Skin of body (tissue), 2 donors: ENCODE results near the gene CDKAL1. TPM values are rescaled to one million over a fixed set of nuclear protein-coding genes. Genes with fewer than 3 reads are reported as not detected.

Experiments used
- DNase-seq: peaks from one replicate; lab custom pipeline; 2025; lab: John Stamatoyannopoulos, UW
- total RNA-seq: library from RNA; depleted of rRNA; stranded (reverse); fragments of >200 nt; gene quantifications from one replicate; pipeline ENCODE4 v1.2.3, GENCODE V29; 2014

Gene CDKAL1
- total RNA-seq, 1 donor from 2014 or later: 38.4 TPM

- DNase-seq: peak; percentile 67
Measured at GRCh38 chr6:21132856-21133838, 598.9 kb downstream of the CDKAL1 start.

DNA sequence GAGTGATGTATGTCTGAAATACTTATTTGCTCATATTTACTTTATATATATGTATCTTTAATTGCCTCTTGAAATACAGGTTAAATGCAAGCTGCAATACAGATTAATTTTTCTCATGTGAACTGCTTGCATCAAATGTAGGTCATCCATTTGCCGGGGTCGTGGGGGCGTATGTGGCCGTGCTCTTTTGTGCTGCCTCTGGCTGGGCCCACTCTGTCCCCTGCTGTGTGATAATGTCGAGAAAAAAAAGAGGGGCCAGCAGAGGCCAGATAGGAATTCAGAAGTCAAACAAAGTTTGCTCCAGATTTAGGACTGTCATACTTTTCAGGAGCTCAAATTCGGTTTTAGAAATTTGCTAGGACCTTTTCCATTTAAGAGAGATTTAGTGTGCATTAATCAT, 599.6 kb downstream of the CDKAL1 start:
- DNase-seq: no peak

GRCh38 chr6:21134356-21134755, 600.1 kb downstream of the CDKAL1 start:
- peak; percentile 65 for DNase-seq

DNA sequence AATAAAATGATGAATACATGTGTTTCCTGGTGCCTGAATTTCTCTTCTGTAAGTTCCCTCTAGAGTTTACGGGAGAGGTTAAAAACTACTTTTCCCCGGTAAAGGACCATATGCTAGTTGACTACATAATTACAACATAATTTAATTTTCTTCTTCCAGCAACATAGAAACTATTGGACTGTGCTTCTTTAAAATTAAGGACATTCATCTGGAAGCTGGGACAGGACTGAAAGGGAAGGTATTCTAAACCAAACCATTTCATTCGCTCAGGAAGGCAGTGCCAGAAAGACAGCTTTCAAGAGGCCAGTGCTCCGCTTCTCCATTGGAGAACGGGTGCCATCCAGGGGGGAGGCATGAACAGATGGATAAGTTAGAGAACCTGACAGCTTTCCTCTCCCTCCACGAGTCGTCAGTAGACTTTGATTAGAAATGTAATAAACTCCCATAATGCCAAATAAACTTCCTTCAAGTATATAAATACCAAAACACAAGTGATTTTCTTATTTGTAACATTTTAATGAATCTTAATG, 601.3 kb downstream of the CDKAL1 start:
- no peak for DNase-seq

DNA sequence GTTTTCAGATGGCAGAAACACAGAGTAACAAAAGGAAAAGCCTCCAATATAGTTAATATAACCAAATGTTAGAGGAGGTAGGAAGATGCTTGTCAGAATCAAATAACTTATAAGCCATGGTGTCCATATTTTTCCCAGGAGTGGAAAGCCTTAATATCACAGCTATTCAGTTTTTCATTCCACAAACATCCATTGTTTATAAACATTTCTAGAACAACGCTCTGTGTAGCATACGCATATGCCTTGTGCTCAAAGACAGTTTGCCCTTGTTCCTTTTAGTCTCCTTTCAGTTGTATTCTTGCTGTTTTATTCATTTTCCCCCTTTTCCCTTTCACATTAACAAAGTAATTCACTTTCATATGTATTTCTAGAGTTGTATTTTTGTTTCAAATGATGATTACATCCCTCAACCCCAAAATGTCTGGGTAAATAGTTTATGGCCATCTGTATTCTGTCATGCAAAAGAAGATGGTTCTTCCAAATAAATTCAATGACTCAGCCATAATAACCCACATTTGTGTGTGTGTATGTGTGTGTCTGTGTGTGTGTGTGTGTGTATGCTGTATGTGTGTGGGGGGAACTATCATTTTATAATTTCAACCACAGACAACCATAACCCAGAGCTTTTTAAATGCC, 603.6 kb downstream of the CDKAL1 start:
- peak; percentile 41 for DNase-seq

- peak; percentile 41 for DNase-seq
Measured at GRCh38 chr6:21138336-21139069, 604.2 kb downstream of the CDKAL1 start.

GRCh38 chr6:21140966-21141365, 606.7 kb downstream of the CDKAL1 start:
- DNase-seq: no peak

- no peak for DNase-seq
Measured at GRCh38 chr6:21141616-21142303, 607.5 kb downstream of the CDKAL1 start.

GRCh38 chr6:21142741-21143140, 608.5 kb downstream of the CDKAL1 start:
- DNase-seq: no peak

GRCh38 chr6:21143645-21144044, 609.4 kb downstream of the CDKAL1 start:
- DNase-seq: no peak

DNA sequence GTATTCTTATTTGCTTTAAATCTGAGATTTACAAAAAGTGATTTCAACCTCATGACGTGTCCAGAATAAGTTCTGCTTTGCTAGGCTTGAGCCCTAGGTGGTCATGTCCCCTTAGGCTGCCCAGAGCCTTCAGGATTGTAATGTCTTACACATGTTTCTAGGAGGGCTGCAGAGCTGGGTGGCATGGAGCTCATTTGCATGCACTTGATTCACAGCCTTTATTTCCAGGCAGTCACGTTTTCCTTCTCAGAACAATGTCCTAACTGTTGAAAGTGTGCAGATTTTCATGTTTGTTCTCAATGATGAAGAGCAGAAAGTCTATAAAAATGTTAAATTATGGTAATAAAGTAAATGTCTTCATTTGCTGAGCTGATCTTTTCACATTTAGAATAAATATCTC, 610.7 kb downstream of the CDKAL1 start:
- DNase-seq: no peak

GRCh38 chr6:21147995-21148394, 613.7 kb downstream of the CDKAL1 start:
- no peak for DNase-seq

- DNase-seq: no peak
Measured at GRCh38 chr6:21149470-21149869, 615.2 kb downstream of the CDKAL1 start.

- DNase-seq: no peak
Measured at GRCh38 chr6:21150667-21151066, 616.4 kb downstream of the CDKAL1 start.

- no peak for DNase-seq
Measured at GRCh38 chr6:21151119-21151518, 616.9 kb downstream of the CDKAL1 start.

GRCh38 chr6:21151530-21151929, 617.3 kb downstream of the CDKAL1 start:
- no peak for DNase-seq

GRCh38 chr6:21157186-21157929, 623.1 kb downstream of the CDKAL1 start:
- DNase-seq: peak; percentile 68

DNA sequence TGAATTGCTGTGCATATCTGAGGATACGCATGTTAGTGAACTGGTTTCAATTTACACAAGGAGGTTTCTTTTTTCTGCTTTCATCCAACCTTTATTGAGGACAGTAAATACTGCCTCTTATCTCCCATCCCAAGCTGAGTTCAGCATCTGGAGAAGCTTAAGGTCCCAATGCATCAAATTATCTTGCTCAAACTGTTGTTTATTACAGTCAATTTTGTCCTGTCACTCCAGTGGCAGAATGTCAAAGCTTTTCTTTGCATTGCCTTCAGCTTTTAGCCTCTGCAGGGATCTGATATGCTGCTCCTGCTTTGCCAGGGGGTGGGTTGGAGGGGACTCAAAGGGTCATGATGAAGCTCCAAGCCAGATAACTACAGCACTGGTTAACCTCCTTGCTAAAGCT, 623.9 kb downstream of the CDKAL1 start:
- peak; percentile 51 for DNase-seq

DNA sequence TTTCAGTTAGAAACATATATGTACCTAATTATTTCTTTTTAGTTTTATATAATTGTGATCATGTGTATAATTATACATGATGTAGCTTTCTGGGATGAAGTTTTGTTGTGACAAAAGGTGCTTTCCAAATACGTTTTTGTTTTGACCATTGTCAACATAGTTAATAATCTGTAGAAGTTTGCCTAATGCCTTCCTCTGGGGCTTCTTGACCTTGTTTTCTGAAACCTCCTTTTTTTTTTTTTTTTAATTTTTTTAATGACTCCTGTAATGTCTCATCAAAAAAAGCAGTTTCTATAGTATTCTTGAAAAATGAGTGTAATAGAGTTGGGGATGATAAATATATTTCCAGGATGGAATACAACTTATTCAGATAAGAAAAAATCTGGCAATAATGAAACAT, 624.6 kb downstream of the CDKAL1 start:
- DNase-seq: no peak

GRCh38 chr6:21159465-21159864, 625.2 kb downstream of the CDKAL1 start:
- DNase-seq: no peak
